ENCODE measurements around the gene AGAP1.

The AGAP1 gene

DNA sequence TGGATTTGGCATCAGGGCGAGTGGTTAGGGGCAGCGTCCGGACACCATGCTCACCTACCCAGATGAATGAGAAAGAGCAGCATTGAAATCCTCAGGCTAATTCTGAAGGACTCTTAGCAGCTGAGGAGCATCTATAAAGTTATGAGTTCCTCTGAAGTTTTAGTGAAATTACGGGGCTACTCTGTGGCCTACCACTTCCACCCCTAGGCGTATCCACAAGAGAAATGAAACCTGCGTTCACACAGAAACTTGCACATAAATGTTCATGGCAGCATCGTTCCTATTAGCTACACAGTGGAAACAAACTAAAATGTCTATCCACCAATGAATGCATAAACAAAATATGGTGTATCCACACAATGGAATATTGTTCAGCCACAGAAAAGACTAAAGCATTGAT, 576.4 kb downstream of the AGAP1 start:
- DNase-seq (ENCODE audit: low read depth in 2 of 2), result no peak
- TF ChIP-seq, protein P1, sequence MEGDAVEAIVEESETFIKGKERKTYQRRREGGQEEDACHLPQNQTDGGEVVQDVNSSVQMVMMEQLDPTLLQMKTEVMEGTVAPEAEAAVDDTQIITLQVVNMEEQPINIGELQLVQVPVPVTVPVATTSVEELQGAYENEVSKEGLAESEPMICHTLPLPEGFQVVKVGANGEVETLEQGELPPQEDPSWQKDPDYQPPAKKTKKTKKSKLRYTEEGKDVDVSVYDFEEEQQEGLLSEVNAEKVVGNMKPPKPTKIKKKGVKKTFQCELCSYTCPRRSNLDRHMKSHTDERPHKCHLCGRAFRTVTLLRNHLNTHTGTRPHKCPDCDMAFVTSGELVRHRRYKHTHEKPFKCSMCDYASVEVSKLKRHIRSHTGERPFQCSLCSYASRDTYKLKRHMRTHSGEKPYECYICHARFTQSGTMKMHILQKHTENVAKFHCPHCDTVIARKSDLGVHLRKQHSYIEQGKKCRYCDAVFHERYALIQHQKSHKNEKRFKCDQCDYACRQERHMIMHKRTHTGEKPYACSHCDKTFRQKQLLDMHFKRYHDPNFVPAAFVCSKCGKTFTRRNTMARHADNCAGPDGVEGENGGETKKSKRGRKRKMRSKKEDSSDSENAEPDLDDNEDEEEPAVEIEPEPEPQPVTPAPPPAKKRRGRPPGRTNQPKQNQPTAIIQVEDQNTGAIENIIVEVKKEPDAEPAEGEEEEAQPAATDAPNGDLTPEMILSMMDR (IDR thresholded peaks at IDR 0.05; ENCODE audit: low read depth, low read length), result no peak
- no peak overlapping the region for H3K4me3 ChIP-seq (replicated peaks in 1 of 2; ENCODE audit: low read depth in 2 of 2, low read length in 2 of 2)

DNA sequence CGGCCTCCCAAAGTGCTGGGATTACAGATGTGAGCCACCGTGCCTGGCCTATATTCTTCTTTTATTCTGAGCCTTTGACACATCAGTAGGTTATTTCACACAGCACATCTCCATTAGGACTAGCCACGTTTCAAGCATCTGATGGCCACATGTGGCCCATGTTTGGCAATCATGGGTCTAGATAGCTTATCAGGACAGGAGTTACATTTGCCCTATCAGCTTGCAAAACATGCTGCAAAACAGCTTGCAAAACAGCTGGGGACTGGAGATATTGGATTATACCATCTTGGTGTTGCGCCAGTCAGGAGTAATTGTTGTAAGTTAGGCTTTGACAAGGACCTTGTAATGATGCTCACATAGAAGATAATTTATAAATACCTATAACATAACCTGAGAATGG, 579.4 kb downstream of the AGAP1 start:
- DNase-seq (ENCODE audit: low read depth in 2 of 2), result no peak
- no peak overlapping the region for H3K4me3 ChIP-seq (replicated peaks in 1 of 2; ENCODE audit: low read depth in 2 of 2, low read length in 2 of 2)
- TF ChIP-seq, protein P1 (IDR thresholded peaks at IDR 0.05; ENCODE audit: low read depth, low read length), result no peak

DNA sequence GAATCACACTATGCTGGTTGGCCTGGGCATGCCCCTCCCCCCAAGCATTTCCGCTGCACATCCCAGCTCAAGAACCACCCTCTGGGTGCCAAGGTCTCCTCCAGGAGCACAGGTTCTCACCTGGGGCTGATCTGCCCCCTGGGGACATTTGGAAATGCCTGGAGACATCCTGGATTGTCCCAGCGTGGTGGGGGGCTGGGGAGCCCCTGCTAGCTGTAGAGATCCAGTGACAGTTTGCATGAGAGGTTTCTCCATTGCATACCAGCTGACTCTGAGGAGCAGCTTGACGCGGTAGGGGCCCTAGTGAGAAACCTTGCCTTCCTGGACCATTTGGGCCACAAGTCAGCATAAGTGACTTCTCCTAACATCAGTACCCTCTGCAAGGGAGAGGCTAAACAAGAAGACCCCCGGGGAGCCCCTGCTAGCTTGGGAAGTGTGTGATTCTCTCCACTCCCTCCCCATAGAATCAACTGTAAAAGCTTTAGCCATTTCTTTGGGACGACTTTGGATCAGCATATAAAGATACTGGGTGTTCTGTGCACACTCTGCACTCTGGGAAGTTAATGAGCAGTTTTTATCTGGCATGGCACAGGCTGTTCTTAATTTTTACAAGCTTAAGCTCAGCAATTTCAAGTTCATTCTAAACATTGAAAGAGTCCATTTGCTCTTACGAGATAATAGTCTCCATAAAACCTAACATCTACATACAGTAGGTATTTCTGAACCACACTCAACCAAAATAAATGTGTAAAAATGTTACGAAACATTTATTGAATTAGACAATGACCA, 580.2 kb downstream of the AGAP1 start:
- H3K4me3 ChIP-seq (replicated peaks in 1 of 2; ENCODE audit: low read depth in 2 of 2, low read length in 2 of 2), result no peak overlapping the region
- TF ChIP-seq, protein P1 (IDR thresholded peaks at IDR 0.05; ENCODE audit: low read depth, low read length), result no peak
- DNase-seq (ENCODE audit: low read depth in 2 of 2), result no peak

DNA sequence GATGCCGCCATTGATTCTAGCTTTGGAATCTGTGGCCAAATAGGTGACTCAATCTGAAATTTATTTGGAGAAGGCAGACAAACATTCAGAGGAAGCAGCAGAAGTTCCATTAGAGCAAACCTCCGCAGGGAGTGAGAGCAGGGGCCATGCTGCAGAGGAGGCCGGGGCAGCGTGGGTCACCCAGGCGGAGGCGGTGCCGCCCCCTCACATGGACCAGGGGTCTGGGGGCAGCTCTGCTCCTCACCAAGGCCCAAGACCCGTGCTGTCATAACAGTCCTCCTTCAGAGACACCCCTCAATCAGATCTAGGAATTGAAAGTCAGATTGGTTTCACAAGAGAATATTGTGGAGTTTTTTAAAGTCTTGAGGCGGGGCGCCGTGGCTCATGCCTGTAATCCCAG, 582.0 kb downstream of the AGAP1 start:
- no peak for DNase-seq (ENCODE audit: low read depth in 2 of 2)
- no peak overlapping the region for H3K4me3 ChIP-seq (replicated peaks in 1 of 2; ENCODE audit: low read depth in 2 of 2, low read length in 2 of 2)
- TF ChIP-seq, protein P1 (IDR thresholded peaks at IDR 0.05; ENCODE audit: low read depth, low read length), result no peak

DNA sequence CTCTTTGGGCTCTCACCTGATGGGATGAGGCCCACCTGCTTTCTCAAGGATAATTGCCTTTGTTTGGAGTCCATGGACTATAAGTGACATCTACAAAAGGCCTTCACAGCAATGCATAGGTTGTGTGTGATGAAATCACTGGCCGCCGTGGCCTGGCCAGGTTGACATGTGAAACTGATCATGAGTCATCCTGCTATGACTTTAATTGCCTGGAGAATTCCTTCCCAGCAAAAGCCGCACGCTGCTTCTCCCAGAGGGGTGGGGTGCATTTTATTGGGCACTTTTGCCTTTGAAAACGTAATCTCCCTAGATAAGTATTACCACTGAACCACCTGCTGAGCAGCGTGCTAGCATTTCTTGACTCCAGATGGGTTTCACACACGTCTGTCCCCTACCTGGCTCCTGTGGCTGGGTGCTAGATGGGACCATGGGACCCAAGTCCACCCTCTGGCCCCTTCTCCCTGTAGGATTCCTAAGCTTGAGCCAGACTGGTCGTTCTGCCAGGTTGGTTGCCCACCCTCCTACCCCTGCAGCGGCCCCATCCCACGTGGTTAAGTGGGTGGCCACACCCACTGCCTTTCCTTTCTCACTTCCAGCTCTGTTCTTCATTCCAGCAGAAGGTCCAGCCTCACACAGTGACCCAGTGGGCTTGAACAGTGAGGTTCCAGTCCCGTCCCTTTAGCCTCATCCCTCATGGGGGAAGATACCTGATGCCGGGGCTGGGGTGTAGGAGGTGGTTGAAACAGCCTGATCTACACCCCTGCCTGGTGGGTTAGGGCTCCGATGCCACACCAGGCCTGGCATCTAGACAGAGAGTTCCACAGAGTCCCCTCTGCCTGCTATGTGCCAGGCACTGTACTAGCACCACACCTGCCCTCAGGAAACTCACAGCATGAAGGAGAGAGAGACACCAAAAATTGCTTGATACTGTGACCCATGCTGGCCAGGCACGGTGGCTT, 584.7 kb downstream of the AGAP1 start:
- DNase-seq (ENCODE audit: low read depth in 2 of 2), result peak; percentile 22 to 63
- H3K4me3 ChIP-seq (replicated peaks in 1 of 2; ENCODE audit: low read depth in 2 of 2, low read length in 2 of 2), result no peak overlapping the region
- TF ChIP-seq, protein P1 (IDR thresholded peaks at IDR 0.05; ENCODE audit: low read depth, low read length), result no peak

DNA sequence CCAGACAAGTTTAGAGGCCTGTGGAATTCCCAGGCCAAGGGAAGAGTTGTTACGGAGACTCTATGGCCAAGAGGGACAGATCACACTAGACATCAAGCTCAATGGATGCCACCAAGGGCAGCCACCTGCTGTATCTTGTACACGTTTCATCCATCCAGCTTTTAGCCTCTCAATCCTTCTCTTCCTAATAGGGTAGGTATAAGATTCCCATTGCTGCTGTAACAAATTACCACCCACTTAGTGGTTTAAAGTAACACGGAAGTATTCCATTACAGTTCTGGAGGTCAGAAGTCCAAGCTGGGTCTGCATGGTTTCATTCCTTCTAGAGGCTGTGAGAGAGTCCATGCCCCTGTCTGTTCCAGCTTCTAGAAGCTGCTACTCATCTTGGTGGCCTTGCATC, 586.6 kb downstream of the AGAP1 start:
- no peak for DNase-seq (ENCODE audit: low read depth in 2 of 2)
- H3K4me3 ChIP-seq (replicated peaks in 1 of 2; ENCODE audit: low read depth in 2 of 2, low read length in 2 of 2), result no peak overlapping the region
- TF ChIP-seq, protein P1 (IDR thresholded peaks at IDR 0.05; ENCODE audit: low read depth, low read length), result no peak

Measured in cardiac fibroblast (primary cell).